Immature natural killer cell (primary cell): ENCODE data around the gene CCDC174. TPM values are rescaled to one million over a fixed set of nuclear protein-coding genes. Genes with fewer than 3 reads are reported as not detected.

Experiments
- DNase-seq, 3 donors: peaks; one replicate each; pipeline ENCODE4 v3.0.0; 2022; ENCODE audit warnings: mixed read lengths in 1 of 3
- H3K27ac Mint-ChIP-seq, 6 donors: one replicate each; pipeline ENCODE4 v1.8.0; 2020; ENCODE audit warnings: mixed read lengths in 6 of 6, mild to moderate bottlenecking in 5 of 6, inconsistent platforms in 4 of 6, moderate library complexity in 3 of 6
- H3K27me3 Mint-ChIP-seq, 3 donors: one replicate each; pipeline ENCODE4 v1.8.0; 2020 to 2021; ENCODE audit warnings: low read depth in 3 of 3, mild to moderate bottlenecking in 3 of 3, mixed read lengths in 3 of 3, moderate library complexity in 3 of 3, inconsistent platforms in 1 of 3
- H3K36me3 Mint-ChIP-seq, 3 donors: one replicate each; pipeline ENCODE4 v1.8.0; 2020; ENCODE audit warnings: mixed read lengths in 3 of 3, inconsistent platforms in 2 of 3, mild to moderate bottlenecking in 2 of 3
- H3K4me1 Mint-ChIP-seq, 2 donors: one replicate each; pipeline ENCODE4 v1.8.0; 2020; ENCODE audit warnings: inconsistent platforms in 2 of 2, mild to moderate bottlenecking in 2 of 2, mixed read lengths in 2 of 2, moderate library complexity in 1 of 2
- H3K4me3 Mint-ChIP-seq, 5 donors: one replicate each; pipeline ENCODE4 v1.8.0; 2020; ENCODE audit warnings: mild to moderate bottlenecking in 5 of 5, mixed read lengths in 5 of 5, inconsistent platforms in 3 of 5, moderate library complexity in 3 of 5
- H3K9me3 Mint-ChIP-seq, 6 donors: one replicate each; pipeline ENCODE4 v1.8.0; 2020; ENCODE audit warnings: mild to moderate bottlenecking in 6 of 6, mixed read lengths in 6 of 6, inconsistent platforms in 4 of 6, moderate library complexity in 3 of 6
- polyA plus RNA-seq, 3 donors: library from polyadenylated mRNA; unstranded; fragments of 300-500 nt; fragmentation: Illumina TruSeq; gene quantifications; one replicate each; pipeline ENCODE4 v1.2.3, GENCODE V29; 2021

CCDC174 gene
- polyA plus RNA-seq, 3 donors from 2014 or later, result 12.2 to 29.4 (median 14.0) TPM

- H3K4me3 Mint-ChIP-seq, result no peak overlapping the region
These were observed 28.6 kb downstream of the CCDC174 start for GRCh38 chr3:14680115-14680514.

DNA sequence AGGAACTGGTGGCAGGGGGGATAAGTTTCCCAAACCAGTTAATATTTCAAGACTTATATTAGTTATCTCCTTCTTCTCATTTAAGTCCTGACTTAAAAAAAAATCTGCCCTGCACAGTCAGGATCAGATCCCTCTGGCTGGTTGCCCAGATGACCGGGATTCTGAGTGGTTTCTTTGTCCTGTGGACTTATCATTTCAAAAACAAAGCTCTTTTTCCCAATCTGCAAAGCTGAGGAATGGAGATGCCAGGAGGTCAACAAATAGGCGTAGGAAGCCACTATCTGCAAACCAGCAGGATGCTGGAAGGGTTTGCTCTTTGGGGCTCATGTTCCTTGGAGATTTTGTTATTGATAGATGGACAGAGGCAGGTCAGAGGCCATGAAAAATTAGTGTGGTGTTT, 29.2 kb downstream of the CCDC174 start:
- no peak overlapping the region for H3K4me3 Mint-ChIP-seq
- H3K36me3 Mint-ChIP-seq, result peaks cover 0 to 23% (median 8%) of the 10 kb centered on the region in 3 donors
- peaks cover 0 to 2% (median 1%) of the 10 kb centered on the region in 3 donors for H3K27me3 Mint-ChIP-seq
- no peaks in the 10 kb centered on the region for H3K9me3 Mint-ChIP-seq
- H3K27ac Mint-ChIP-seq, result no peak overlapping the region
- H3K4me1 Mint-ChIP-seq, result no peaks in the 10 kb centered on the region
- DNase-seq, result no peak

More at GRCh38 chr3:14680115-14680514, 28.6 kb downstream of the CCDC174 start:
- no peaks in the 10 kb centered on the region for H3K4me1 Mint-ChIP-seq
- peaks cover 0 to 3% (median 2%) of the 10 kb centered on the region in 3 donors for H3K27me3 Mint-ChIP-seq
- no peak for DNase-seq
- peaks cover 0 to 23% (median 11%) of the 10 kb centered on the region in 3 donors for H3K36me3 Mint-ChIP-seq
- H3K9me3 Mint-ChIP-seq, result no peaks in the 10 kb centered on the region
- no peak overlapping the region for H3K27ac Mint-ChIP-seq

DNA sequence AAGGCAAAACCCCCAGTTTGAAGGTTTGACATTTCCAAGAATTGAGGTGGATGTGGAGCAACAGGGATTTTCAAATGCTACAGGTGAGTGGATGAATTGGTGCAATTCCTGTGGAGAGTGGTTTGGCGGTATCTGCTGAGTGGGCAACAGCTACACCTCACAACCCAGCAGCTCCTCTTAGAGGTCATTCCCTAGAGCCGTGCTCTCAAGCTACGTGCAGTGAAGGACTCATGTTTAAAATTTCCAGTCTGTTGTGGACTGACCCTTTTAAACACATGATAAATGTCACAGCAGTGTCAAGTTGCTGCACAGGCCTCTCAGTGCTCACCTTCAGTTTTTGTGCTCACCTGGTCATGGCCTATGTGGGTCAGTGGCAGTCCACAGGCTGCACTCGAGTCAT, 32.9 kb downstream of the CCDC174 start:
- Mint-ChIP-seq H3K36me3 (peaks cover 0 to 15% (median 8%) of the 10 kb centered on the region in 3 donors), H3K27me3 (peaks cover 0 to 2% (median 1%) of the 10 kb centered on the region in 3 donors)

GRCh38 chr3:14685179-14685578, 33.6 kb downstream of the CCDC174 start:
- H3K4me1 Mint-ChIP-seq, result peaks cover 11 to 20% of the 10 kb centered on the region in 2 donors
- no peaks in the 10 kb centered on the region for H3K9me3 Mint-ChIP-seq
- no peak overlapping the region for H3K27ac Mint-ChIP-seq
- H3K27me3 Mint-ChIP-seq, result peaks cover 0 to 2% (median 1%) of the 10 kb centered on the region in 3 donors
- no peak for DNase-seq
- H3K36me3 Mint-ChIP-seq, result peaks cover 0 to 11% (median 6%) of the 10 kb centered on the region in 3 donors
- no peak overlapping the region for H3K4me3 Mint-ChIP-seq

More for the DNA sequence above, 32.9 kb downstream of the CCDC174 start:
- Mint-ChIP-seq H3K4me1 (peaks cover 9 to 13% of the 10 kb centered on the region in 2 donors), H3K9me3 (no peaks in the 10 kb centered on the region), H3K27ac (no peak overlapping the region), H3K4me3 (no peak overlapping the region)
- DNase-seq, result no peak

DNA sequence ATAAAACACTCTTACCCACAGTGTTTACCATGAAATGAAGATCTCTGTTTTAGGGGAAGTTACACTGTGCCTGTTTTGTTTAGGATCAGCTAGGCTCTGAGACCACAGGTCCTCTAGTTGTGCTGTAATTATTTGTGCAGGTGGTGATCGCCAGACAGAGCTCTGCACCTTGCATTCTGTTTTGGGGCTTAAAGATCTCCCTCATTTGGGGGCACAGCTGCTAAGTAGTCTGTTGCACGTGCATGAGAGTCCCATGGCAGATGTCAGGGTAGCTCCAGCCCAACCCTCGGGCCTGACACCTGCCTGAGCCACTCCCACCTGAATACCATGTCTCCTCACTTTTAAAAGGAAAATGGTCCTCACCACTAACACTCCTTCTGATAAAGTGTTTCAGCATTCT, 35.8 kb downstream of the CCDC174 start:
- H3K27me3 Mint-ChIP-seq, result peaks cover 0 to 2% (median 1%) of the 10 kb centered on the region in 3 donors
- DNase-seq, result no peak
- H3K27ac Mint-ChIP-seq, result no peak overlapping the region
- H3K4me1 Mint-ChIP-seq, result peaks cover 11 to 23% of the 10 kb centered on the region in 2 donors
- peaks cover 0 to 9% (median 2%) of the 10 kb centered on the region in 3 donors for H3K36me3 Mint-ChIP-seq
- H3K4me3 Mint-ChIP-seq, result no peak overlapping the region
- H3K9me3 Mint-ChIP-seq, result no peaks in the 10 kb centered on the region

DNA sequence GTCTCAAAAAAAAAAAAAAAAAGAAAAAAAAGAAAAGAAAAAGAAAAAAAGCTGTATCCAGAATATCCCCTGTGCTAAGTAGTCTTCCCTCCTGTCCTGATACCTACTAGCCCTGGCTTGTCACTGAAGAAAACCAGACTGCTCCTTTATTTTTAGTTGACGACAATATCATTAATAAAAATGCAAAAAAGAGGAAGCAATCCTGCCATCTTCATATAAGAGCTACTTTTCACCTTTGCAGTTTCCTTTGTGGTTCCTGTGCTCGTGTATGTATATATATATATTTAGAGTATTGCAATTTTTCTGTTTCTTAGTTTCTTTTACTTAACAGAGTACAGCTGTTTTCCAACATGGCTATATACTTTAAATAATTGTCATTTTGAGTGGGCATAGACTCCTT, 37.0 kb downstream of the CCDC174 start:
- Mint-ChIP-seq H3K9me3 (no peaks in the 10 kb centered on the region), H3K36me3 (peaks cover 0 to 6% (median 0%) of the 10 kb centered on the region in 3 donors), H3K4me1 (peaks cover 11 to 23% of the 10 kb centered on the region in 2 donors), H3K4me3 (peak overlapping the region in 1 of 5 donors; percentile 21), H3K27ac (no peak overlapping the region), H3K27me3 (peaks cover 0 to 4% (median 2%) of the 10 kb centered on the region in 3 donors)
- DNase-seq, result no peak

DNA sequence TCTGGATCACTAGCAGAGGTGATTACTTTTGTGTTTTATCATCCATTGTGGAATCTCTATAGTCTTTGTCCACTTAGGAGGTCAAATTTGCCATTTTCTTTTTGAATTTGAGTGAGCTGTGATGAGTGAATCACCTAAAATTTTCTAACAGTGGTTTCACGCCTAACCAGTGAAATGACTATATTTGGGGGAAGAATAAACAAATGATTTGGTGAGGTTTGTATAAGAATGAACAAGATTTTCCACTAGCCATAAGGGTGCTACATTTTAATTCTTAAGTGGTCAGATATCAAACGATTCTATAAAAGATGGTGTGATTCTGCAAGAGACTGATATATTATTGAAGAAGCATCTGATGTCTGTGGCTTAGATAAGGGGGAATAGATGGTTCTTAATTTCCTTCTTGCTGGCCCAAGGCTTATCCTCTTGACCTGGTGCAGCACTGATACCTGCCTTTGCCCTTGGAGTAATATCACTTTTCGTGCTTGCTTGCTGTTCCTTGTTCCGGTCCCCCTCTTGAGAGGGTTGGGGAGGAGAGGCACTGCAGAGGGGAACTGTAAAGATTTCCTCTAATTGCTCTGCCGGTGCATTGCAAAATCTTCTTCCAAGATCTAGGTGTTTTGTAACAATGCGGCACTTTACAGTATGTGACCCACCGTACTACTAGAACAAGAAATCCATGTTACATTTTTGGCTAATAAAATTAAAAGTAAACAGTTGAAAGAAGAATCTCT, 37.9 kb downstream of the CCDC174 start:
- Mint-ChIP-seq H3K27ac (no peak overlapping the region), H3K9me3 (peaks cover 0 to under 1% (median 0%) of the 10 kb centered on the region in 6 donors), H3K27me3 (peaks cover 0 to 5% (median 2%) of the 10 kb centered on the region in 3 donors), H3K4me3 (peak overlapping the region in 1 of 5 donors; percentile 10), H3K36me3 (peaks cover 0 to 9% (median 0%) of the 10 kb centered on the region in 3 donors), H3K4me1 (peaks cover 11 to 23% of the 10 kb centered on the region in 2 donors)
- DNase-seq, result no peak

GRCh38 chr3:14691239-14691638, 39.7 kb downstream of the CCDC174 start:
- no peak overlapping the region for H3K27ac Mint-ChIP-seq
- H3K4me3 Mint-ChIP-seq, result no peak overlapping the region
- H3K27me3 Mint-ChIP-seq, result peaks cover 0 to 5% (median 2%) of the 10 kb centered on the region in 3 donors
- peaks cover 11 to 23% of the 10 kb centered on the region in 2 donors for H3K4me1 Mint-ChIP-seq
- peaks cover 0 to 3% (median 0%) of the 10 kb centered on the region in 6 donors for H3K9me3 Mint-ChIP-seq
- DNase-seq, result no peak
- H3K36me3 Mint-ChIP-seq, result peaks cover 0 to 16% (median 0%) of the 10 kb centered on the region in 3 donors

DNA sequence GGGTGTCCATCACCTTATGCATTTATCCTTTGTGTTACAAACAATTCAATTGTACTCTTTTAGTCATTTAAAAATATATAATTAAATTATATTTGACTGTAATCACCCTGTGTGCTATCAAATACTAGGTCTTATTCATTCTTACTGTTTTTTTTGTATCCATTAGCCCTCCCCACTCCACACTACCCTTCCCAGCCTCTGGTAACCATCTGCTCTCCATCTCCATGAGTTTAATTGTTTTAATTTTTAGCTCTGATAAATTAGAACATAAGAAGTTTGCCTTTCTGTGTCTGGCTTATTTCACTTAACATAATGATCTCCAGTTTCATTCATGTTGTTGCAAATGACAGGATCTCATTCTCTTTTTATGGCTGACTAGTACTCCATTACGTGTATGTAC, 40.2 kb downstream of the CCDC174 start:
- no peak for DNase-seq
- Mint-ChIP-seq H3K27me3 (peaks cover 0 to 5% (median 2%) of the 10 kb centered on the region in 3 donors), H3K36me3 (peaks cover 0 to 16% (median 0%) of the 10 kb centered on the region in 3 donors), H3K27ac (no peak overlapping the region), H3K4me1 (peaks cover 11 to 23% of the 10 kb centered on the region in 2 donors), H3K4me3 (no peak overlapping the region), H3K9me3 (peaks cover 0 to 3% (median 0%) of the 10 kb centered on the region in 6 donors)

- Mint-ChIP-seq H3K36me3 (peaks cover 3 to 18% (median 12%) of the 10 kb centered on the region in 3 donors), H3K4me3 (no peak overlapping the region), H3K9me3 (peaks cover 0 to 3% (median 0%) of the 10 kb centered on the region in 6 donors), H3K27ac (no peak overlapping the region), H3K4me1 (no peaks in the 10 kb centered on the region), H3K27me3 (peaks cover 0 to 3% (median 0%) of the 10 kb centered on the region in 3 donors)
- no peak for DNase-seq
These were observed 47.2 kb downstream of the CCDC174 start for GRCh38 chr3:14698601-14699244.

GRCh38 chr3:14699643-14700042, 48.1 kb downstream of the CCDC174 start:
- Mint-ChIP-seq H3K9me3 (peaks cover 0 to 2% (median 0%) of the 10 kb centered on the region in 6 donors), H3K4me1 (no peaks in the 10 kb centered on the region), H3K36me3 (peaks cover 3 to 13% (median 12%) of the 10 kb centered on the region in 3 donors), H3K27me3 (peaks cover 0 to 1% (median 0%) of the 10 kb centered on the region in 3 donors), H3K4me3 (no peak overlapping the region), H3K27ac (no peak overlapping the region)
- no peak for DNase-seq

DNA sequence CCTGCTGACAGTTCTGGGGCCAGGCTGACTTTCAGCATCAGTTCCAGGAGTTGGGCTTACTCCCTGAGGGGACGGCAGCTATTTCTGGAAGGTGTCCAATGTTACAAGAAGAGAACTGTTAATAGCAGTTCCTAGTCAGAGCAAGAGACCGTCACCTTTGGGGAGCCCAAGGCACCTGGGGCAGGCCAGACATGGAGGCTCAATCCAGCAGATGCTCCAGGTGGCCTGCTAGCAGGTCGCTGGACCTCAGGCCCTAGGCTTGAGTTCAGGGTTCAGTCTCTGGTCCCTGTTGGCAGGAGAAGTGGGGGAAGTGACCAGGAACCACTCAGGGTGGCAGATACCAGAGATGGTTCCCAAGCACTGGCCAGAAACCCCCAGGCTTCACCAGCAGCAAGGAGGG, 49.3 kb downstream of the CCDC174 start:
- peaks cover 0 to 2% (median 0%) of the 10 kb centered on the region in 6 donors for H3K9me3 Mint-ChIP-seq
- H3K27me3 Mint-ChIP-seq, result peaks cover 0 to 1% (median 0%) of the 10 kb centered on the region in 3 donors
- H3K27ac Mint-ChIP-seq, result no peak overlapping the region
- H3K4me1 Mint-ChIP-seq, result no peaks in the 10 kb centered on the region
- no peak overlapping the region for H3K4me3 Mint-ChIP-seq
- peaks cover 3 to 12% (median 8%) of the 10 kb centered on the region in 3 donors for H3K36me3 Mint-ChIP-seq
- no peak for DNase-seq

- Mint-ChIP-seq H3K27me3 (peaks cover 0 to 1% (median 0%) of the 10 kb centered on the region in 3 donors), H3K4me1 (no peaks in the 10 kb centered on the region), H3K27ac (no peak overlapping the region), H3K36me3 (peaks cover 3 to 12% (median 8%) of the 10 kb centered on the region in 3 donors), H3K9me3 (peaks cover 0 to 2% (median 0%) of the 10 kb centered on the region in 6 donors), H3K4me3 (no peak overlapping the region)
- DNase-seq, result no peak
These were observed 50.1 kb downstream of the CCDC174 start for GRCh38 chr3:14701676-14702075.
